ENCODE results near the gene ADORA2B.

Gene ADORA2B

DNA sequence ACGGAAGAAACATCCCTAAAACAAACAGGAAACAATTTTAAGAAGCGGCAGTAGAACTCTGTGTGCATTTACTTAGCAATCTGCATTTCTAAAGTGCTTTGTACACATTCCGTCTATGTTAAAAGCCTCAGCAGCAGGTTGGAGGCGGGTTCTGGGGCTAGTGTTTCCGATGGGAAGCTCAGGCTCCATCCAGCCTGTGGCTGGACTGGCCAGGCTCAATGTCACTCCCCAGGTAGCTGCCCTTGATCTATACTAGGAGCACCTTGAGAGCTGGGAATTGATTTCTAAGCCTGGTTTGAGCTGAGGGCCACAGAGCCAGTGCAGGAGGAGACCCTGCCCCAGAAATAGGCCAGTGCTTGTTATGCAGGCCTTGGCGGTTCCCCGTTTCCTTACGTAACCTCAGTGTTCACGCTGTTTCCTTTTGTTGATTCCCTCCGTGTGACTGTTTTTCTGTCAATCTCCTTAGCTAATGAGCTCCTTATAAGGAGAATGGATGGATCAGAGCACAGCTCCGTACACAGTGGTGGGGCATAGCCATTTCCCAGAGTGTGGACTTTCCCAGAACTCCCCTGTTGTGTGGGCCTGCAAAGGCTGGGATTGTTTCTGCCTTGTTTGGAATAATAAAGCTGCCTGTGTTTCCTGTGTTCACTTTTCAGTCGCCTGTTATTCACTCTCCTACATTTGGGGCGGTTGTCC lies 21.4 kb downstream of the ADORA2B start:
- TF ChIP-seq, protein P1, sequence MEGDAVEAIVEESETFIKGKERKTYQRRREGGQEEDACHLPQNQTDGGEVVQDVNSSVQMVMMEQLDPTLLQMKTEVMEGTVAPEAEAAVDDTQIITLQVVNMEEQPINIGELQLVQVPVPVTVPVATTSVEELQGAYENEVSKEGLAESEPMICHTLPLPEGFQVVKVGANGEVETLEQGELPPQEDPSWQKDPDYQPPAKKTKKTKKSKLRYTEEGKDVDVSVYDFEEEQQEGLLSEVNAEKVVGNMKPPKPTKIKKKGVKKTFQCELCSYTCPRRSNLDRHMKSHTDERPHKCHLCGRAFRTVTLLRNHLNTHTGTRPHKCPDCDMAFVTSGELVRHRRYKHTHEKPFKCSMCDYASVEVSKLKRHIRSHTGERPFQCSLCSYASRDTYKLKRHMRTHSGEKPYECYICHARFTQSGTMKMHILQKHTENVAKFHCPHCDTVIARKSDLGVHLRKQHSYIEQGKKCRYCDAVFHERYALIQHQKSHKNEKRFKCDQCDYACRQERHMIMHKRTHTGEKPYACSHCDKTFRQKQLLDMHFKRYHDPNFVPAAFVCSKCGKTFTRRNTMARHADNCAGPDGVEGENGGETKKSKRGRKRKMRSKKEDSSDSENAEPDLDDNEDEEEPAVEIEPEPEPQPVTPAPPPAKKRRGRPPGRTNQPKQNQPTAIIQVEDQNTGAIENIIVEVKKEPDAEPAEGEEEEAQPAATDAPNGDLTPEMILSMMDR (conservative IDR thresholded peaks at IDR 0.05; ENCODE audit: low read depth, low read length), result no peak
- DNase-seq (ENCODE audit: low read depth), result peak; percentile 83
- H3K4me3 ChIP-seq (ENCODE audit: low read length), result peak overlapping the region; percentile 15

DNA sequence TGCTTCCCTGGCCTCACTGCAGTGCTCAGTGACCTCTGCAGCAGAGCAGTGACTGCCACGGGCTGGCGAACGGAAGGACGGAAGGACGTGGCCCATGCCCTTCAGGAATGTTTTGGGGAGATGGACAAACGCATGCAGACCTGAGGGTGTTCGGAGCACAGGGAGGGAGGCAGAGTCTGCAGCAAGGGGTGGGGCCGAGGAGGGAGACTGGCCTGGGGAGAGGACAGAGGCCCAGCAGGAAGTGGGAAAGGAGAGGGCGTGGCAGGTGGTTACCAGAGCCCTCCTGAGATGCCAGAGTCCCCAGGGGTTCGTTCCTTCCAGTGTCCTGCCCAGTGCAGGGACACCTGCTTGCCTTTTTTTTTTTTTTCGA lies 21.9 kb downstream of the ADORA2B start:
- no peak for DNase-seq (ENCODE audit: low read depth)
- TF ChIP-seq, protein P1 (conservative IDR thresholded peaks at IDR 0.05; ENCODE audit: low read depth, low read length), result no peak
- H3K4me3 ChIP-seq (ENCODE audit: low read length), result peak overlapping the region; percentile 15

DNA sequence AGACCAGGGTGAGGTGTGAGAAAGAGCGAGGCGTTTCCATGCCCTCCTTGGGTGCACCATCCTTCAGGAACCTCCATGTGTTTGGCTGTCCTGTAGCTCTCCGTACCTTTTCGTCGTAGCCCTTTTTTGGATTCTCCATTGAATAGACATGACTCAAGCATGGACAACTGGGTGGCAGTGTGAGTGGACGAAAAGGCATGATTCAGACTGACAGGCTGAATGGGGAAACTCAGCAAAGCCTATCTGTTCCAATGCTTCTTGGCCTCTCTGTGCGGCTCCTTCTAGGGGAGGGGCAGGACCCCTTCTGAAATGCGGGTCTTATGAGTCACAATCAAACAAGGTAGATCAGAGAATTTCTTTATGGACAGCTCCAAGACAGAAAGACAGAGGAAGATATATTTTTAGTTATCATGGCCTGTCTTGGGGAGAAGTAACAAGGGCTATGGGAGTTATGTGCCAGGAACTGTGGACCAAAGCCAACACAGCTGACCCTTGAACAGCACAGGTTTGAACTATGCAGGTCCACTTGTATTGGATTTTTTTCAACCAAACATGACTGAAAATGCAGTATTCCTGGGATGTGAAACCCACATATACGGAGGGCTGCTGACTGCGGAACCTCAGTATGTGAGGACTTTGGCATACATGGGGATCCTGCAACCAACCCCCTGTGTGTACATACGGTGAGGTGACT lies 22.9 kb downstream of the ADORA2B start:
- DNase-seq (ENCODE audit: low read depth), result no peak
- H3K4me3 ChIP-seq (ENCODE audit: low read length), result no peak overlapping the region
- TF ChIP-seq, protein P1 (conservative IDR thresholded peaks at IDR 0.05; ENCODE audit: low read depth, low read length), result no peak

DNA sequence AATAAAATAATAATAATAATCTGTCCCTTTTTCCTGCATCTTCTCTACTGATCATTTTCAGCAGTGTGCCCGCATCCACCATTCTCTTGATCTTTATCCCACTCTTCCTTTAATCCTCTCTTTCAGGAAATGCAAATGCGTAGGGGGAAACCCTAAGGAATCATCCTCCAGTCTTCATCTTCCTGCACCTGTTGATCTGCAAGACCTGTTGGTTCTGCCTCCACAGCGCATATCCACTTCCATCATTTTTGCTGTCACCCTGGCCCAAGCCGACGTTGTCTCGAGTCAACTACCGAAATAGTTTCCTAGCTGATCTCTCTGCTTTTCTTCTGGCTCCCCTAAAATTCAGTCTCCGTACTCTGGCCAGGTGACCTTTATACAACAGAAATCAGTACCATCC lies 24.5 kb downstream of the ADORA2B start:
- DNase-seq (ENCODE audit: low read depth), result no peak
- no peak overlapping the region for H3K4me3 ChIP-seq (ENCODE audit: low read length)
- TF ChIP-seq, protein P1 (conservative IDR thresholded peaks at IDR 0.05; ENCODE audit: low read depth, low read length), result no peak

DNA sequence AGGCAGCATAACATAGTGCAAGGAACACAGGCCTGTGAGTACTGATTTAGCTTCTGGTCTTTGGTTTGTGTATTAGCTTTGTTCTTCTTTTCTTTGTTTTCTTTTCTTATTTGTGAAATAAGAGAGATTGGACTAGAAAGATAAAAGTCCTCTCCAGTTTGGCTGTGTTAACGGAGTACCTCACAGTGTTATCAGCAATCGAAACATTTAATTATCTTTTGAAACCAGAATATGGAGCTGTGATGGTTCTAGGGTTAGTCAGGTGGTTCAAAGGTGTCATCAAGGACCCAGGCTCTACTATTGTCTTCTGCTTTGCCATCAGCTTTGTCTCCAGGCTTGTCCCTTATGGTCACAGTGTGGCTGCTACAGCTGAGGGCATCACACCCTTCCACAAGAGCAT lies 25.6 kb downstream of the ADORA2B start:
- TF ChIP-seq, protein P1 (conservative IDR thresholded peaks at IDR 0.05; ENCODE audit: low read depth, low read length), result no peak
- no peak overlapping the region for H3K4me3 ChIP-seq (ENCODE audit: low read length)
- no peak for DNase-seq (ENCODE audit: low read depth)

DNA sequence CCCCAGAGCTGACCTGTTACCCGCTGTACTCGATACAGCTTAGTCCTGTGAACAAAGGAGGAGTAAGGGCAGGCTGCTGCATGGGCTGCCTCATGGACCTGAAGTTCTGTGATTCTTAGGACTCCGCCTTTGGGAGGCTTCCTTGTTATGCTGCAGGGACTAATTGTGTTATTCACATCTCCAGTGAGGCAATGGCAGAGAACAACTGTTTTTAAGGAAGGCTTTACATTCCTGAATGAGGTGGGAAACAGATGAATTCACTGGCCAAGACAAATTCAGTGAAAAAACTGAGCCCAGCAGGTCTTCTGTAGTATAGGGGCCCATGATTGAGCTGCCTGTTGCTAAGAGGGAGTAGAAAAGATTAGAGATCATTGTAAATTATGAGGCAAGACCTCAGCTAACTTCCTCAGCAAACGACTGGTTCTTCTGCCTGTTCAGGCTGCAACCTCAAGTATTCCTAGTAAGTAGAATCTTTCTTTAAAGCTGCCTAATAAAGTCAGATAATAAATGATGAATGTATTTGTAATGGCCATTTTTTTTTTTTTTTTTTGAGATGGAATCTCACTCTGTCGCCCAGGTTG lies 26.3 kb downstream of the ADORA2B start:
- no peak for DNase-seq (ENCODE audit: low read depth)
- H3K4me3 ChIP-seq (ENCODE audit: low read length), result no peak overlapping the region
- TF ChIP-seq, protein P1 (conservative IDR thresholded peaks at IDR 0.05; ENCODE audit: low read depth, low read length), result no peak
